ENCODE measurements around the gene CDT1. TPM values are rescaled to one million over a fixed set of nuclear protein-coding genes. Genes with fewer than 3 reads are reported as not detected.

CDT1 gene
- total and polyA plus RNA-seq, 10 of the 15 experiments (the other 5 are each of a cell fraction or from before 2014, with no cell fraction given): 0.50 to 87.6 (median 8.8) TPM

DNA sequence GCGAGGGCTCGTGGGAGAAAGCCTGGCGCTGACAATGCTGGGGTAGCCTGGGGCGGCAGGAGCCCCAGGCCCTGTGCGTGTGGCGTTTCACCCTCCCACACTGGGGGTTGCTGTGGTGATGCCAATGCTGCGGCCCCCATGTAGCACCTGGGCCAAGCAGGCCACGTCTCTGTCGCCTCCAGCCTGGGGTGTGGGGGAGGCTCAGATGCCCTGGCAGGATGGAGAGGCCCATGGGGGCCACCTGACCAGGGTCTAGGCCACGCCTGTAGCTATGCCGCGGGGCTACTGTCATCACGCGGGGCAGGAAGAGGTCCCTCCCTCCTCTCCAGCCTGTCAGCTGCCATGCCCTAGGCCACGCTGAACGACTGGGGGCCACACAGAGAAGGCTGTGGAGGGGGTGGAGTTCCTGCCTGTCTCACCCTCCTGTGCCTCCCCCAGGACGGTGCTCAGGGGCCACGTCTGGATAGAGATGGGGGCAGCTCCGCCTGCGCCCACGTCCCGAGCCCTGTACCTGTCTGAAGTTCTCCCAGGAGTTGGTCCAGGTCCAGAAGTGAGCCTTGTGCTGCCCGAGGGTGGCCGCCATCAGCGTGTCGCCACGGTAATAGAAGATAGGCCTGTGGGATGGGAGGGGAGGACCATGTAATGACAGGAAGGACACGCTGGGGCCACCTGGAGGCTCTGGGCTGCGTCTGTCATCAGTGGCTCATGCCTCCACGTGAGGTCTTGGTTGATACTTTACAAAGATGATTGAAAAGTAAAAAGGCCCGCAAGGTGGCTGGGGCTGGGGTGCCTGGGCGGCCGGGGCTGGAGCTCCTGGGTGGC is 20.9 kb downstream of the CDT1 start:
- in situ Hi-C loops (cut with MboI): loop anchor here (5.0 kb wide), 1 partner anchor 343 kb away; no protein-coding TSS in a partner anchor
- peak; percentile 12; the same call in 1 of the 3 replicates for ATAC-seq

More for the DNA sequence above, 20.9 kb downstream of the CDT1 start:
- CTCF ChIA-PET: no interaction called here
- H3K4me1 ChIP-seq (ENCODE audit: control insufficient read depth, insufficient read depth, low read length): no peaks in the 10 kb centered on the region
- no peak for FAIRE-seq
- POLR2A ChIA-PET: no interaction called here
- BruUV-seq (replicated peaks): no TSS peak
- no peak overlapping the region for H3K9ac ChIP-seq (ENCODE audit: control insufficient read depth, insufficient read depth, low read length)
- no peak for DNase-seq (ENCODE audit: low read depth, low spot score)
- H2AFZ ChIP-seq (ENCODE audit: control insufficient read depth, low read depth, low read length): no peak overlapping the region
- H3K27me3 ChIP-seq (replicated peaks in 1 of 2; ENCODE audit: control insufficient read depth in 2 of 2, insufficient read depth in 2 of 2, low read length in 1 of 2): no peaks in the 10 kb centered on the region
- no peaks in the 10 kb centered on the region for H3K9me3 ChIP-seq (replicated peaks; ENCODE audit: control insufficient read depth, insufficient read depth, low read length)
- RAD21 ChIA-PET (ENCODE audit: unreplicated experiment): no interaction called here
- intact Hi-C loops (cut with micrococcal nuclease; ENCODE audit: unreplicated experiment): no loop called here
- no peaks in the 10 kb centered on the region for H4K20me1 ChIP-seq (ENCODE audit: control insufficient read depth, insufficient read depth)
- 78% methylated on average over 32 of the region's 33 CpGs for WGBS (ENCODE audit: insufficient coverage, insufficient replicate concordance, low lambda C conversion rate, missing lambda C conversion rate)
- H3K4me3 ChIP-seq: no peak overlapping the region
- no peaks in the 10 kb centered on the region for H3K36me3 ChIP-seq (ENCODE audit: control insufficient read depth in 2 of 2, insufficient read depth in 2 of 2, low read length in 1 of 2)
- H3K79me2 ChIP-seq (ENCODE audit: control insufficient read depth, insufficient read depth, low read length): no peaks in the 10 kb centered on the region
- SMC1A ChIA-PET (ENCODE audit: uncharacterized antibody, unreplicated experiment): no interaction called here
- TF ChIP-seq EED (IDR thresholded peaks at IDR 0.05; ENCODE audit: low read depth): no peak
- TF ChIP-seq, protein P1, sequence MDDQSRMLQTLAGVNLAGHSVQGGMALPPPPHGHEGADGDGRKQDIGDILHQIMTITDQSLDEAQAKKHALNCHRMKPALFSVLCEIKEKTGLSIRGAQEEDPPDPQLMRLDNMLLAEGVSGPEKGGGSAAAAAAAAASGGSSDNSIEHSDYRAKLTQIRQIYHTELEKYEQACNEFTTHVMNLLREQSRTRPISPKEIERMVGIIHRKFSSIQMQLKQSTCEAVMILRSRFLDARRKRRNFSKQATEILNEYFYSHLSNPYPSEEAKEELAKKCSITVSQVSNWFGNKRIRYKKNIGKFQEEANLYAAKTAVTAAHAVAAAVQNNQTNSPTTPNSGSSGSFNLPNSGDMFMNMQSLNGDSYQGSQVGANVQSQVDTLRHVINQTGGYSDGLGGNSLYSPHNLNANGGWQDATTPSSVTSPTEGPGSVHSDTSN (IDR thresholded peaks at IDR 0.05; ENCODE audit: insufficient replicate concordance, low read depth, low read length): no peak
- no peak for TF ChIP-seq YY1 (IDR thresholded peaks at IDR 0.05; ENCODE audit: low read depth, low read length)
- TF ChIP-seq BHLHE40 (IDR thresholded peaks at IDR 0.05; ENCODE audit: borderline replicate concordance in 1 of 2, low read depth in 2 of 2, low read length in 1 of 2): no peak
- no peak for TF ChIP-seq TCF7 (IDR thresholded peaks at IDR 0.05; ENCODE audit: borderline replicate concordance)
- no peak for TF ChIP-seq TCF12 (IDR thresholded peaks at IDR 0.05; ENCODE audit: low read depth, low read length)
- TF ChIP-seq, protein P2, sequence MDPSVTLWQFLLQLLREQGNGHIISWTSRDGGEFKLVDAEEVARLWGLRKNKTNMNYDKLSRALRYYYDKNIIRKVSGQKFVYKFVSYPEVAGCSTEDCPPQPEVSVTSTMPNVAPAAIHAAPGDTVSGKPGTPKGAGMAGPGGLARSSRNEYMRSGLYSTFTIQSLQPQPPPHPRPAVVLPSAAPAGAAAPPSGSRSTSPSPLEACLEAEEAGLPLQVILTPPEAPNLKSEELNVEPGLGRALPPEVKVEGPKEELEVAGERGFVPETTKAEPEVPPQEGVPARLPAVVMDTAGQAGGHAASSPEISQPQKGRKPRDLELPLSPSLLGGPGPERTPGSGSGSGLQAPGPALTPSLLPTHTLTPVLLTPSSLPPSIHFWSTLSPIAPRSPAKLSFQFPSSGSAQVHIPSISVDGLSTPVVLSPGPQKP (IDR thresholded peaks at IDR 0.05; ENCODE audit: low read depth, low read length): no peak
- no peak for TF ChIP-seq FOXM1 (IDR thresholded peaks at IDR 0.05; ENCODE audit: low read depth, low read length)
- TF ChIP-seq ZNF384 (IDR thresholded peaks at IDR 0.05; ENCODE audit: borderline replicate concordance, low read depth, low read length): no peak
- no peak for TF ChIP-seq SUZ12 (IDR thresholded peaks at IDR 0.05; ENCODE audit: unreplicated experiment)
- no peak for TF ChIP-seq ZNF207 (IDR thresholded peaks at IDR 0.05; ENCODE audit: borderline replicate concordance)
- TF ChIP-seq ZBTB40 (IDR thresholded peaks at IDR 0.05; ENCODE audit: borderline replicate concordance): no peak
- no peak for TF ChIP-seq IRF3 (IDR thresholded peaks at IDR 0.05)
- TF ChIP-seq, protein P3, sequence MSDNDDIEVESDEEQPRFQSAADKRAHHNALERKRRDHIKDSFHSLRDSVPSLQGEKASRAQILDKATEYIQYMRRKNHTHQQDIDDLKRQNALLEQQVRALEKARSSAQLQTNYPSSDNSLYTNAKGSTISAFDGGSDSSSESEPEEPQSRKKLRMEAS (IDR thresholded peaks at IDR 0.05; ENCODE audit: low read depth, low read length): no peak
- TF ChIP-seq BCL11A (IDR thresholded peaks at IDR 0.05; ENCODE audit: low read depth, low read length): no peak
- no peak for TF ChIP-seq MXI1 (IDR thresholded peaks at IDR 0.05; ENCODE audit: low read depth, low read length)
- no peak overlapping the region for H3K4me2 ChIP-seq (ENCODE audit: control insufficient read depth, insufficient read depth)
- H3K27ac ChIP-seq (ENCODE audit: control insufficient read depth, insufficient read depth): no peak overlapping the region
